Activated CD8-positive, alpha-beta memory T cell treated with anti-CD3 and anti-CD28 coated beads, Interleukin-2, amount 50 U/mL, for 24 hours (primary cell): ENCODE data around the gene DEK.
"Not testable (repeated sequence)": the region's sequence is repeated elsewhere in the genome, so short reads cannot be mapped to it uniquely, and the experiment has no call there.

Source experiments
- DNase-seq: peaks from one replicate; pipeline ENCODE4 v3.0.0-alpha.2; 2020; ENCODE audit errors: extremely low read depth

DEK gene

DNA sequence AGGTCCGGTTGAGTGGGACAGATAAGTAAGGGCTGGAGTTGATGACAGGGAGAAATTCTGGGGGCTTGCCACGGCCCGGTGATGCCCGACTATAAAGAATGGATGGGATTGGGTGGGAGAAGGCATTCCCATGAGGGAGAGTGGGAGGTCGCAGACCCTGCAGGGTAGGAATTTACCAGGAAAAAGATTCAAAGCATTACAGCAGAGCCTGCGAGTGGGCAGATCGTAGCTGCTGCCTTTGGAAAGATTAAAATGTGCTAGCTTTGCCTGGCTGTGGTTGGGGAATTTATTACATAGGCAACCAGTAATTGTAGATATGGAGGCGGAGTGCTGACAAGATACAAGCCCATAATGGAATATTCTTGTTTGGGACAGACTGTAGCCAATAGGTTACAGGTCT, 59.6 kb downstream of the DEK start:
- no peak for DNase-seq

DNA sequence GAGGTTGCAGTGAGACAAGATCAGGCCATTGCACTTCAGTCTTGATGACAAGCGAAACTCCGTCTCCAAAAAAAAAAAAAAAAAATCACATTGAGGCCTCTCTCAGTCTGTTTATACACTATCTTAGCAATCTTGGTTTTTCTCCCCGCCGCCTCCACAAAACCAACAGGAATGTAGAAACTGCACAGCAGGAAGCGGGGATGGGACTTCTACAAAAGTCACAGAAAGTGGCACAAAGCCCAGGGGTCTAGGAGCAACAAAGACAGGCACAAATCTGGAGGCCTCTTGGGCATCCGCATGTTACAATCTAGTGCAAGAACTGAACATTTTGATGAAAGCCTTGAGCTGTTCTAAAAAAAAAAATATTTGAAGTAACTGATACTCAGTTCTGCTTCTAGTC, 60.5 kb downstream of the DEK start:
- DNase-seq, result no peak

GRCh38 chr6:18192026-18192425, 72.3 kb downstream of the DEK start:
- no peak for DNase-seq

DNA sequence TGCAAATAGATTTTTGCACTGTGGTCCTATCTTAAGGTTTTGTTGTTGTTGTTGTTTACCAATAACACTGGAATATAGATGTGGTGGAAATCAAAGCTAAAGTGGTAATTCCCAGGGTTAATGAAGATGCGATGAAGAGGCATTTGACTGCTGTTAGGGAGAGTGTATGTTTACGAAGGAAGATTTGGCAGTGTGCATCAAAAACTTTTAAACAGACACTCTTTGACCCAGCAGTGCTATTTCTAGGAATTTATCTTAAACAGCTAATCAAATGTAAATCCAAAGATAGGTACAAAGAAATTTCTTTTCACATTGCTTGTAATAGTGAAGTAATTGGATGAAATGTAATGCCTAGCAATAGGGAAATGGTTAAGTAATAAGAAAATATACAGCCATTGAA, 75.1 kb downstream of the DEK start:
- DNase-seq, result no peak

DNA sequence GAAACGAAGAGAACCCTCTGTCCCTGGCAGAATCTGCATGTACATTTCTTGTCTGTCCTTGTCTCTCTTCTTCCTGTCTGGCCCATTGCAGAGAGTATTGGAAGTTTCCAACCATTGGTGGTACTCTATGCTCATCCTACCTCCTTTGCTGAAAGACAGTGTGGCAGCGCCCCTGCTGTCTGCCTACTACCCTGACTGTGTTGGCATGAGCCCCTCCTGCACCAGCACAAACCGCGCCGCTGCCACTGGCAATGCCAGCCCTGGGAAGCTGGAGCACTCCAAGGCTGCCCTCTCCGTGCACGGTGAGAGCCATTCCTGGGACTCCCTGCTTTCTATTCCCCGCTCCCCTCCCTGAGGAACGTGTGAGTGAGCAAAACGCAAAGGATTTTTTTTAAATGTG, 76.6 kb downstream of the DEK start:
- no peak for DNase-seq

GRCh38 chr6:18186540-18187250, 77.6 kb downstream of the DEK start:
- DNase-seq, result no peak

- DNase-seq, result no peak
Observed at GRCh38 chr6:18186033-18186432, 78.3 kb downstream of the DEK start.

- no peak for DNase-seq
Observed at GRCh38 chr6:18185624-18186023, 78.7 kb downstream of the DEK start.

DNA sequence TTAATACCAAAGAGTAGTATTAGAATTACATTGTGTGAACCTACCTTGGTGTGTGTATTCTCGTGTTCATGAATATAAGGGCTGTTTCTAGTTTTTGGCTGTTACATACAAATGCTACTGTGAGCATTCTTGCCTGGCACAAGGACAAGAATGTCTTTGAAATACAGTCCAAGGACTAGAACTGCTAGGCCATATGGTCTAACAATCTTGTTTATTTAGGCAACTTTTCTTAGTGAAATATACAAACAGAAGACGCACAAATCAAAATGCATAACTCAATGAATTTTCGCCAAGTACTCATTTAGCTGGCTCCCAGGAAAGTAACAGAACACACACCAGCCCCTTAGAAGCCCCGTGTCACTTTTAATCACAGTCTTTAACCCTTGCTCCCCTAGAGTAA, 80.6 kb downstream of the DEK start:
- no peak for DNase-seq

DNA sequence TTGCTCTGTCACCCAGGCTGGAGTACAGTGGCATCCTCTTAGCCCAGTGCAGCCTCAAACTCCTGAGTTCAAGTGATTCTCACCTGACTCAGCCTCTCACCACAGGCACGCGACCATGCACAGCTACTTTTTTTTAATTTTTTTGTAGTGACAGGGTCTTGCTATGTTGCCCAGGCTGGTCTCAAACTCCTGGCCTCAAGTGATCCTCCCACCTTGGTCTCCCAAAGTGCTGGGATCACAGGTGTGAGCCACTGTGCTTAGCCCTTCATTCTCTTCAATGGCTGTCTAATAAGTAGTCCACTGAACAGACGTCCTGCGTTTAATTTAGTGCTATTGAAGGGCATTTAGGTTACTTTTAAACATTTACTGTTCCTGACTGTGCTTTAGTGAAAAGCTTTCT, 81.8 kb downstream of the DEK start:
- no peak for DNase-seq

DNA sequence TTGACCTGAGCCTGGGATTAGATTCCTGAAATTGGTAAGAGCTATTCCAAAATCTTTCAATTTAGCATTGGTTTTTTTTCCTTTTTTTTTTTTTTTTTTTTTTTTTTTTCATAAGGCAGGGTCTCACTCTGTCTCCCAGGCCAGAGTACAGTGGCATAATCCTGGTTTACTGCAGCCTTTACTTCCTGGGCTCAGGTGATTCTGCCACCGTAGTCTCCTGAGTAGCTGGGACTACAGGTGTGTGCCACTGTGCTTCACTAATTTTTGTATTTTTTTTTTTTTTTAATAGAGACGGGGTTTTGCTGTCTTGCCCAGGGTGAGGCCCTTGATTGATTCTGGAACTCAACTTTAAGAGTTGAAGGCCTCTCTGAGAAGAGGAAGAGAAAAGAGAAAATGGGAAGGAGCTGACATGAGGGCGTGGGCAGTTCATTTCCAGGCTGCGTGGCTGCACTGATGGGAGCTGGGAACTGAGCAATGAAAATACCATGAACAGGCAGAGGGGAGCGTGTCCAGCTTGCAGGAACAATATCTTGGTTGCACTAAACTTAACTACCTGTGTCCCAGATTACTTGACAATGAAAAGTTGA, 84.5 kb downstream of the DEK start:
- DNase-seq, result no peak

DNA sequence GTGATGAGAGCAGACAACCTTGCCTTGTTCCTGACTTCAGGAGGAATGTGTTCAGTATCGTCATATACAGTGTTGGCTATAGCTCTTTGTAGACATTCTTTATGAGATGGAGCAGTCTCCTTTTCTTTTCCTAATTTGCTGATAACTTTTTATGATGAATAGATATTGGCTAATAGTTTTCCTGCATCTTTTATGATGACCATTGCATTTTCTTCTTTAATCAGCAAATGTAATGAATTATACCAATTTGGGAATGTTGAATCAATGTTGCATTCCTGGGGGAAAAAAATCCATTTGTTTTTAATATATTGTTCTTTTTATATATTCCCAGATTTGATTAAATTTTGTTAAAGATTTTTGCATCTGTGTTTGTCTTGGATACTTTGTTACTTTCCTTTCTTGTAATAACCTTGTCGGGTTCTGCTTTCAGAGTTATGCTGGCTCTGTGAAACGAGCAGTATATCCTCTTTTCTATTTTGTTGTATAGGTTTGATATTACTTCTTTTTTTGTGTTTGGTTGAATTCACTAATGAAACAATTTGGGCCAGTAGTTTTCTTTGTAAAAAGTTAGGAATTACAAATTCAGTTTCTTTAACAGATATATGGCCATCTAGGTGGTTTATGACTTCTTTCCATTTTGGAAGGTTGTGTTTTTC, 85.2 kb downstream of the DEK start:
- no peak for DNase-seq

GRCh38 chr6:18177286-18177965, 86.9 kb downstream of the DEK start:
- no peak for DNase-seq

- DNase-seq, result not testable (repeated sequence)
Observed at GRCh38 chr6:18176198-18176597, 88.1 kb downstream of the DEK start.
